Brain microvascular endothelial cell (primary cell): ENCODE data around the gene NRCAM.
A peak's percentile ranks its signal among the peaks of the same experiment; 100 is the strongest.
"Not testable (repeated sequence)": the region's sequence is repeated elsewhere in the genome, so short reads cannot be mapped to it uniquely, and the experiment has no call there.

Experiments
- DNase-seq: peaks from one replicate; pipeline ENCODE4 v3.0.0-alpha.2; 2020
- H3K27ac ChIP-seq: fragments of 250-450 bp; sonication (Bioruptor Pico); 2 replicates; pipeline ENCODE4 v1.5.1; 2020; ENCODE audit warnings: mild to moderate bottlenecking, moderate library complexity
- H3K27me3 ChIP-seq: fragments of 250-450 bp; sonication (Bioruptor Pico); replicated peaks from 2 replicates; pipeline ENCODE4 v1.5.1; 2020; ENCODE audit warnings: mild to moderate bottlenecking
- H3K36me3 ChIP-seq: fragments of 250-450 bp; sonication (Bioruptor Pico); replicated peaks from 2 replicates; pipeline ENCODE4 v1.5.1; 2020; ENCODE audit warnings: mild to moderate bottlenecking
- H3K4me3 ChIP-seq: 2 replicates; pipeline ENCODE4 v1.5.1; 2011; ENCODE audit warnings: low read depth, mild to moderate bottlenecking, control low read depth, low read length, moderate library complexity
- in situ Hi-C: cut with HindIII; loops from 2 replicates; pipeline ENCODE4 v1.10.0; 2017; ENCODE audit warnings: low sequenced_read_pairs, low pct_ligation_motif_present
- TF ChIP-seq, protein P1 (sequence below): IDR thresholded peaks from 2 replicates; pipeline ENCODE4 v1.5.1; 2011; ENCODE audit warnings: low read depth, mild to moderate bottlenecking, moderate library complexity, low read length, control low read depth, inconsistent platforms; ENCODE audit errors: missing control alignments

The NRCAM gene

DNA sequence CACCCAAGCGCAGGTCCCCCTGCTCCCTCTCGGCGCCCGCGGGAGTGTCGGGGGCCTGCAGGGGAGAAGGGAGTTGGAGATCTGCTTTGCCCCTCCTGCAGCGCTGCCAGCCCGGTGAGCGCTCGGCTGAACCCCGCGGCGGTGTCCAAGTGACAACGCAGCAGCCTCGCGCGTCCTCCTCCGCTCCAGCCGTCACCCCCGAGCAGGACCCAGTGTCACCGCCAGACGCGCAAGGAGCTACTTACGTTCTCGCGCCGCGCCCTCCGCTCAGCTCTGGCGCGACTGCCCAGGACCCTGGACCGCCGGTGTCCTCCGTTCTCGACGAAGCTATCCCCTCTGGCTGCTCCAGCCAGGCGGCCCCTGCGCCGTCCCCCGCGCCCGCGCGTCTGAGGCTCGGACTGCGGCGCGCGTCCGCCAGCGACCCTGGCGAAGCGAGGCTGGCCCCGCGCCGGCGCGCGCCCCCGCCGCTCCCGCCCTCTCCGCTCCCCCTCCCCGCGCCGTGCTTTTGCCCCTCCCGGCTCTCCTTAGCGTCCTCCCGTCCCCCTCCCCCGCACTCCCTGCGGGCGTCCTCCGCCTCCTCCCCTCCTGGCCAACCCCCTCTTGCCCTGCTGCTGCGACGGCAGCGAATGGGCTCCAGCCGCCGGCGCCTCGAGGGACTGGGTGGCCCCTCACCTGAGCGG is at the start of gene NRCAM:
TSS of gene NRCAM (minus strand) at position 439 of the 680 bp plus-strand sequence. CDS start 216,372 bp downstream, outside the sequence.
- in situ Hi-C loops = loop anchor here (25.0 kb wide), 1 partner anchor 269 kb away; no protein-coding TSS in a partner anchor
- TF ChIP-seq, protein P1, sequence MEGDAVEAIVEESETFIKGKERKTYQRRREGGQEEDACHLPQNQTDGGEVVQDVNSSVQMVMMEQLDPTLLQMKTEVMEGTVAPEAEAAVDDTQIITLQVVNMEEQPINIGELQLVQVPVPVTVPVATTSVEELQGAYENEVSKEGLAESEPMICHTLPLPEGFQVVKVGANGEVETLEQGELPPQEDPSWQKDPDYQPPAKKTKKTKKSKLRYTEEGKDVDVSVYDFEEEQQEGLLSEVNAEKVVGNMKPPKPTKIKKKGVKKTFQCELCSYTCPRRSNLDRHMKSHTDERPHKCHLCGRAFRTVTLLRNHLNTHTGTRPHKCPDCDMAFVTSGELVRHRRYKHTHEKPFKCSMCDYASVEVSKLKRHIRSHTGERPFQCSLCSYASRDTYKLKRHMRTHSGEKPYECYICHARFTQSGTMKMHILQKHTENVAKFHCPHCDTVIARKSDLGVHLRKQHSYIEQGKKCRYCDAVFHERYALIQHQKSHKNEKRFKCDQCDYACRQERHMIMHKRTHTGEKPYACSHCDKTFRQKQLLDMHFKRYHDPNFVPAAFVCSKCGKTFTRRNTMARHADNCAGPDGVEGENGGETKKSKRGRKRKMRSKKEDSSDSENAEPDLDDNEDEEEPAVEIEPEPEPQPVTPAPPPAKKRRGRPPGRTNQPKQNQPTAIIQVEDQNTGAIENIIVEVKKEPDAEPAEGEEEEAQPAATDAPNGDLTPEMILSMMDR = no peak
- DNase-seq = no peak
- Histone ChIP-seq H3K27me3 (peaks cover 30% of the 10 kb centered on the region), H3K4me3 (peak within 1 kb of the TSS; percentile 55), H3K27ac (no peak within 1 kb of the TSS), H3K36me3 (no peaks in the 10 kb centered on the region)

DNA sequence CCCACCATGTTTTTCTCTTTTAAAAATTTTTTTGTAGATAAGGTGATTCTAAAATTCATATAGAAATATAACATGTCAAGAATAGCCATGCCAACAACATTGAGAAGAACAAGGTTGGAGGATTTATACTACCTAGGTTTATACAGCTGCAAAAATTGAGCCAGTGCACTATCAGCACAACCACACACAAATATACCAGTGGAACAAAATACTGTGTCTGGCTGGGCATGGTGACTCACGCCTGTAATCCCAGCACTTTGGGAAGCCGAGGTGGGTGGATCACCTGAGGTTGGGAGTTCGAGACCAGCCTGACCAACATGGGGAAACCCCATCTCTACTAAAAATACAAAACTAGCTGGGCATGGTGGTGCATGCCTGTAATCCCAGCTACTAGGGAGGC is 48.3 kb upstream of the NRCAM start:
- H3K27me3 ChIP-seq, H3K4me3 ChIP-seq, H3K27ac ChIP-seq, H3K36me3 ChIP-seq, DNase-seq, in situ Hi-C loops: not testable (repeated sequence)

DNA sequence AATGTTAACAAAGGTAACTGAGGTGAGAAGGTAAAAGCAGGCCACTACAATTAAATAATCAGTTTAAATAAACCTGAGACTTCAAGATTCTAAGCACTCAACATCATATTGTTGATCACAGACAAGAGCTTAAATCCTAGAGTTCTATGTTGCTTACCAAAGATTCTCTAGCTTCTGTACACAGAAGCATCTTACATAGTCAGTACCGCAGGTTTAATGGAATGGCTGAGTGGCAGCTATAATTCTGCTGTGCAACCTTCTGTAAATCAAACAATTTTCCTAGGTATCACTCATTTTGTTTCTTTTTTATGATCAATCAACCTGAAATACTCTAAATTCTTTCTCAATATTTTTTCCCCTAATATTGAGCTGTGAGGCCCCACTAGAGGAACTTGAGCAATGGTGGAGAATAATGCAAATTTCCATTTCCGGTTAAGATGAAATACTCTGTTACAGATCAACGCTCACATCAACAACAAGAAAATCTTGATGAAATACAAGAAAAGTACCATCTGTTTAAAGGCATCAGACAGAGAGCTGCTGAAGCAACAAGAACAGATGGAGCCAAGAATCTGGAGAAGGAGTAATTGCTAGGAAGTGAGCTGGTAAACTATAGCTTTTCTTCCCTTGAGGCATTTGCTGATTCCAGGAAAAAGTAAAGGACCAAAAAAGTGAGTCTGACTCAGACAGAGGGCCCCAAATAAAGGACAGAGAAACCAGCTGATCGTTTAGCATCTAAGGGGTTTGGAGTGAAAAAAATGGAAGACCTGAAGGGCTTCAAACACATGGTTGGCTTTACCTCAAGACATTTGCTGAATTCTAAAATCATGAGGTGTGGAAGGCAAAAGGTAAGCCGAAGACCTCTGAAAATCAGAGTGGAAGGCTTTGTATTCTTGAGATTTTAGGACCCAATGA is 47.1 kb upstream of the NRCAM start:
- Histone ChIP-seq H3K27ac (no peak overlapping the region), H3K27me3 (no peaks in the 10 kb centered on the region), H3K36me3 (peaks cover 9% of the 10 kb centered on the region), H3K4me3 (no peak overlapping the region)
- DNase-seq = no peak
- TF ChIP-seq, protein P1 = no peak
- in situ Hi-C loops = no loop called here

DNA sequence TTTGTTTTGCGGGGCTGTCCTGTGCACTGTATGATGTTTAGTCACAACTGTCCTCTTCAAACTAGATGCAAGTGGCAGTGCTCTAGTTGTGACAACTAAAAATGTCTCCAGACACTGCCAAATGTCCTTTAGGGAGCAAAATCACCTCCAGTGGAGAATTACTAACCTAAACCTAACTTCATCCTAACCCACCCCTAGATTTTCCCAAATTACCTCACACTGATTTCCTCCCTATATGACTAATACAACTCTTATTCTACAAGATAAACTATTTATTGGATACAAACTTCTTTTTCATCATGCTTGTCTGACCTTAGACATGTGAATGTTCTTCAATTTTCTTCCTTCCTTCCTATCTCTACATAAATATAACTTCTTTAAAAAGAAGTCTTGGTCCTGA is 43.3 kb upstream of the NRCAM start:
- Histone ChIP-seq H3K36me3 (peaks cover 9% of the 10 kb centered on the region), H3K4me3 (no peak overlapping the region), H3K27me3 (no peaks in the 10 kb centered on the region), H3K27ac (no peak overlapping the region)
- TF ChIP-seq, protein P1 = no peak
- in situ Hi-C loops = no loop called here
- no peak for DNase-seq

DNA sequence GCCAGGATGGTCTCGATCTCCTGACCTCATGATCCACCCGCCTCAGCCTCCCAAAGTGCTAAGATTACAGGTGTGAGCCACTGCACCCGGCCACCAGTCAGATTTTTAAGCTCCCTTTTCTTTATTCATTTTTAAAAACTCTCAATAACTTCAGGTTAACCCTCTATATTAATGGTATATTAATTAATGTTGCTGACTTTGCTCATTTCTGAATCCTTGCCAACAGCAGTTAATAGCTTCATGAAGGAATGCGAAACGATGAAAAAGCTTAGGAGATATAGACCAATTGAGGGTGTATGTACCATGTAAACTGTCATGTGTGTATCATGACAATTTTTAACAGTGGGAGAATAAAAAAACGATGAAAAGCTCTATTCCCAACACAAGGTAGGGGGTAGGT is 42.2 kb upstream of the NRCAM start:
- no peaks in the 10 kb centered on the region for H3K27me3 ChIP-seq
- H3K4me3 ChIP-seq = no peak overlapping the region
- in situ Hi-C loops = no loop called here
- H3K36me3 ChIP-seq = peaks cover 12% of the 10 kb centered on the region
- DNase-seq = no peak
- TF ChIP-seq, protein P1 = no peak
- no peak overlapping the region for H3K27ac ChIP-seq

DNA sequence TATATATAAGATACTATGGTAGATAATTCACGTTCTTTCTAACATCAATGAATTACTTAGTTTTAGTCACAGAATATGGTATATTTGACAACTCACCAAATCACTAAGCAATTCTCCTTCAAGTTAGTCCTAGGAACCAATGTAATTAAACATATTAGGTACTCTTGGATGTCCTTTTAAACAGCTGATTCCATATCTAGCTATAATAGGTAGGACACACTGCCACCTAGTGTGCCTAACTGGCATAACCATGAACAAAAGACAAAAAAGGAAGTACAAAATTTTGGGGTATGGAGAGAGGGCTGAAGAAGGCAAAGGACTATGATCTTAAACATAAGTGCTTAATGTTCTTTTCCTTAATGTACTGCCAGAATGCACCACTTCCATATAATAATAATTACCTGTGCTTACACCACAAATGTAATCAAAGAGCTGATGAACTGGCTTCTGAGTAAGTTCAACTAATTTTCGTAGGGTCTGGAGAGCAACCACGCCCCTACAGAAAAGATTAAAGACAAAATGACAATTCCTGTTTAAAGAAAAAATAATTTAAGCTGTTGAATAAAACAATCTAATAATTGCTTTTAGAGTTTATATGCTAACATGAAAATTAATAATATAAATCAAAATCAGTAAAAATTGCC is 41.0 kb upstream of the NRCAM start:
- Histone ChIP-seq H3K27me3 (no peaks in the 10 kb centered on the region), H3K36me3 (peaks cover 12% of the 10 kb centered on the region), H3K27ac (no peak overlapping the region), H3K4me3 (no peak overlapping the region)
- TF ChIP-seq, protein P1 = peak; percentile 68
- DNase-seq = peak; percentile 60
- in situ Hi-C loops = no loop called here
